HG03439 (cell line): ENCODE measurements around the gene SNX15.

ENCODE experiments used
- ATAC-seq: cut with Tn5 transposase; IDR thresholded peaks from one replicate; pipeline ENCODE4 v1.9.1; 2021; ENCODE audit warnings: mild to moderate bottlenecking, moderate library complexity; ENCODE audit not compliant: unreplicated experiment

The SNX15 gene

GRCh38 chr11:65083834-65084597 lies 56.8 kb downstream of the SNX15 start, which contains the start of the genes CDCA5 and ZFPL1:
TSS of gene CDCA5 (minus strand) at chr11:65084040. CDS start at chr11:65083978, 62 bp downstream.
TSS of gene ZFPL1 (plus strand) at chr11:65084222. CDS start at chr11:65084699, 477 bp downstream.
- peak; percentile 80 for ATAC-seq

GRCh38 chr11:65084598-65085375 lies 57.5 kb downstream of the SNX15 start:
- no peak for ATAC-seq

GRCh38 chr11:65085446-65085845 lies 58.2 kb downstream of the SNX15 start:
- ATAC-seq: no peak

GRCh38 chr11:65086809-65087208 lies 59.6 kb downstream of the SNX15 start:
- no peak for ATAC-seq

- no peak for ATAC-seq
Measured at GRCh38 chr11:65087216-65087615, 60.0 kb downstream of the SNX15 start.

GRCh38 chr11:65087827-65088226 lies 60.6 kb downstream of the SNX15 start:
- ATAC-seq: no peak

GRCh38 chr11:65089621-65090020 lies 62.4 kb downstream of the SNX15 start:
- ATAC-seq: no peak
